Measurements from ENCODE around the gene HNRNPM. TPM values are rescaled to one million over a fixed set of nuclear protein-coding genes. Genes with fewer than 3 reads are reported as not detected.

HNRNPM gene
- polyA plus RNA-seq, 4 donors: 272 to 481 (median 407) TPM

GRCh38 chr19:8459095-8459494 lies 14.3 kb downstream of the HNRNPM start:
- no peak for DNase-seq (ENCODE audit: low read depth in 4 of 4, low spot score in 3 of 4)

GRCh38 chr19:8459520-8460270 lies 14.9 kb downstream of the HNRNPM start:
- DNase-seq (ENCODE audit: low read depth in 4 of 4, low spot score in 3 of 4): no peak

GRCh38 chr19:8460516-8461298 lies 15.9 kb downstream of the HNRNPM start:
- no peak for DNase-seq (ENCODE audit: low read depth in 4 of 4, low spot score in 3 of 4)

GRCh38 chr19:8461376-8461775 lies 16.6 kb downstream of the HNRNPM start:
- DNase-seq (ENCODE audit: low read depth in 4 of 4, low spot score in 3 of 4): no peak

GRCh38 chr19:8461891-8462290 lies 17.1 kb downstream of the HNRNPM start:
- DNase-seq (ENCODE audit: low read depth in 4 of 4, low spot score in 3 of 4): no peak

- DNase-seq (ENCODE audit: low read depth in 4 of 4, low spot score in 3 of 4): no peak
These were observed 17.8 kb downstream of the HNRNPM start for GRCh38 chr19:8462571-8462970.

- DNase-seq (ENCODE audit: low read depth in 4 of 4, low spot score in 3 of 4): no peak
These were observed 18.6 kb downstream of the HNRNPM start for GRCh38 chr19:8463365-8463764.

GRCh38 chr19:8466018-8466417 lies 21.2 kb downstream of the HNRNPM start:
- DNase-seq (ENCODE audit: low read depth in 4 of 4, low spot score in 3 of 4): no peak

GRCh38 chr19:8468124-8468523 lies 23.3 kb downstream of the HNRNPM start:
- DNase-seq (ENCODE audit: low read depth in 4 of 4, low spot score in 3 of 4): no peak

GRCh38 chr19:8468761-8469373 lies 24.1 kb downstream of the HNRNPM start:
- no peak for DNase-seq (ENCODE audit: low read depth in 4 of 4, low spot score in 3 of 4)

- no peak for DNase-seq (ENCODE audit: low read depth in 4 of 4, low spot score in 3 of 4)
These were observed 25.0 kb downstream of the HNRNPM start for GRCh38 chr19:8469613-8470368.

GRCh38 chr19:8473648-8474476 lies 29.1 kb downstream of the HNRNPM start:
- no peak for DNase-seq (ENCODE audit: low read depth in 4 of 4, low spot score in 3 of 4)

- no peak for DNase-seq (ENCODE audit: low read depth in 4 of 4, low spot score in 3 of 4)
These were observed 30.2 kb downstream of the HNRNPM start for GRCh38 chr19:8475005-8475404.

- no peak for DNase-seq (ENCODE audit: low read depth in 4 of 4, low spot score in 3 of 4)
These were observed 31.7 kb downstream of the HNRNPM start for GRCh38 chr19:8476524-8476923.

GRCh38 chr19:8477889-8478288 lies 33.1 kb downstream of the HNRNPM start:
- DNase-seq (ENCODE audit: low read depth in 4 of 4, low spot score in 3 of 4): no peak

GRCh38 chr19:8478598-8478997 lies 33.8 kb downstream of the HNRNPM start:
- no peak for DNase-seq (ENCODE audit: low read depth in 4 of 4, low spot score in 3 of 4)

GRCh38 chr19:8481201-8481600 lies 36.4 kb downstream of the HNRNPM start:
- DNase-seq (ENCODE audit: low read depth in 4 of 4, low spot score in 3 of 4): no peak

- no peak for DNase-seq (ENCODE audit: low read depth in 4 of 4, low spot score in 3 of 4)
These were observed 36.8 kb downstream of the HNRNPM start for GRCh38 chr19:8481616-8482015.

GRCh38 chr19:8482696-8483095 lies 37.9 kb downstream of the HNRNPM start:
- no peak for DNase-seq (ENCODE audit: low read depth in 4 of 4, low spot score in 3 of 4)

GRCh38 chr19:8483165-8483564 lies 38.4 kb downstream of the HNRNPM start:
- no peak for DNase-seq (ENCODE audit: low read depth in 4 of 4, low spot score in 3 of 4)
